ENCODE results near the gene EPOP. TPM values are rescaled to one million over a fixed set of nuclear protein-coding genes. Genes with fewer than 3 reads are reported as not detected.

EPOP gene
- total RNA-seq, 1 experiment from 2014 or later: 37.9 TPM

DNA sequence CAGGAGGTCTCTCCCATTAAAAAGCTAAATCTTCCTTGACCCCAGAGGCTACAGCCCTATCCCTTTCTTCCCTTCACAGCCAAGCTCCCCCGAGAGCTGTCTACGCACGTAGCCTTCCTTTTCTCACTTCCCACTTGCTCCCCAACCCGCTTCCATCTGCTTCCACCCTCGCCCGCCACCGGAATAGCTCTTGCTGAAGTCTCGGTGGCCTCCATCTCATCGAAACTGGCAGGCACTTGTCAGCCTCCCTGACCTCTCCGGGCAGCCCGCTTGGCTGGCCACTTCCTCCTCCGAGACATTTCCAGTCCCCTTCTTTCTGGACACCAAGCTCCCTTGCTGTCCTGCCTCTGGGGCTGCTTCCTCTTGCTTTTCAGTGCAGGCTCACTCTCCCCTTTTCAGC lies 10.7 kb upstream of the EPOP start (continued):
- TF ChIP-seq YY1 (IDR thresholded peaks at IDR 0.05; ENCODE audit: extremely low read depth, insufficient replicate concordance, low read depth, low read length): no peak
- TF ChIP-seq RAD21 (IDR thresholded peaks at IDR 0.05; ENCODE audit: low read depth): no peak
- no peak for TF ChIP-seq EZH2phosphoT487 (IDR thresholded peaks at IDR 0.05; ENCODE audit: borderline replicate concordance)

DNA sequence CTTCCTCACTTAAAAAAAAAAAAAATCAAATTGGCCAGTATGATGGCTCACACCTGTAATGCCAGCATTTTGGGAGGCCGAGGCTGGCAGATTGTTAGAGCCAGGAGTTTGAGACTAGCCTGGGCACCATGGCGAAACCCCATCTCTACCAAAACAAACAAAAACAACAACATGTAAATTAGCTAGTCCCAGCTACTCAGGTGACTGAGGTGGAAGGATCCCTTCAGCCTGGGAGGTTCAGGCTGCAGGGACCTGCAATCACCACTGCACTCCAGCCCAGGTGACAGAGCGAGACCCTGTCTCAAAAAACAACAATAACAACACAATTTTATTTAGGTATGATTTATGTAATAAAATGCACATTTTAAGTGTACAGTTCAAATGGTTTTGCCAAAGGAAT lies 6.3 kb upstream of the EPOP start:
- Histone ChIP-seq H3K4me1 (ENCODE audit: control insufficient read depth in 1 of 2, insufficient read depth in 2 of 2, low read length in 2 of 2) (peaks cover 15 to 25% of the 10 kb centered on the region in 2 experiments), H2AFZ (ENCODE audit: low read depth, low read length, poor library complexity, severe bottlenecking) (no peak overlapping the region), H3K79me2 (ENCODE audit: insufficient read depth, low read length) (no peaks in the 10 kb centered on the region), H4K20me1 (ENCODE audit: insufficient read depth) (no peaks in the 10 kb centered on the region), H3K4me2 (ENCODE audit: low read length) (no peak overlapping the region), H3K27ac (ENCODE audit: low read depth, low read length) (no peak overlapping the region), H3K9me3 (ENCODE audit: control insufficient read depth in 1 of 2, insufficient read depth in 1 of 2, low read depth in 1 of 2, low read length in 2 of 2) (no peaks in the 10 kb centered on the region), H3K27me3 (ENCODE audit: insufficient read depth, low read length) (no peaks in the 10 kb centered on the region), H3K9me2 (ENCODE audit: insufficient read depth) (no peaks in the 10 kb centered on the region), H3K4me3 (replicated peaks in 1 of 2; ENCODE audit: low read depth in 1 of 2, low read length in 2 of 2) (no peak overlapping the region), H3K36me3 (ENCODE audit: control insufficient read depth in 1 of 2, insufficient read depth in 2 of 2, low read length in 2 of 2) (no peaks in the 10 kb centered on the region), H3K9ac (ENCODE audit: low read length) (no peak overlapping the region)
- intact Hi-C loops (cut with micrococcal nuclease): no loop called here
- BruUV-seq (replicated peaks): no TSS peak
- POLR2A ChIA-PET: no interaction called here
- DNase-seq (ENCODE audit: low read depth, low spot score): no peak
- CTCF ChIA-PET: interaction anchor here (0.8 kb wide), 1 partner anchor 54 kb away, joined by 3 read pairs; no protein-coding TSS in a partner anchor
- no peak for ATAC-seq
- RAD21 ChIA-PET (ENCODE audit: low non-redundant PET in 1 of 2, low total read pairs in 2 of 2, uncharacterized antibody in 2 of 2, unreplicated experiment in 2 of 2): no interaction called here
- no peak for TF ChIP-seq CBX3 (IDR thresholded peaks at IDR 0.05; ENCODE audit: low read depth)
- TF ChIP-seq, protein P1, sequence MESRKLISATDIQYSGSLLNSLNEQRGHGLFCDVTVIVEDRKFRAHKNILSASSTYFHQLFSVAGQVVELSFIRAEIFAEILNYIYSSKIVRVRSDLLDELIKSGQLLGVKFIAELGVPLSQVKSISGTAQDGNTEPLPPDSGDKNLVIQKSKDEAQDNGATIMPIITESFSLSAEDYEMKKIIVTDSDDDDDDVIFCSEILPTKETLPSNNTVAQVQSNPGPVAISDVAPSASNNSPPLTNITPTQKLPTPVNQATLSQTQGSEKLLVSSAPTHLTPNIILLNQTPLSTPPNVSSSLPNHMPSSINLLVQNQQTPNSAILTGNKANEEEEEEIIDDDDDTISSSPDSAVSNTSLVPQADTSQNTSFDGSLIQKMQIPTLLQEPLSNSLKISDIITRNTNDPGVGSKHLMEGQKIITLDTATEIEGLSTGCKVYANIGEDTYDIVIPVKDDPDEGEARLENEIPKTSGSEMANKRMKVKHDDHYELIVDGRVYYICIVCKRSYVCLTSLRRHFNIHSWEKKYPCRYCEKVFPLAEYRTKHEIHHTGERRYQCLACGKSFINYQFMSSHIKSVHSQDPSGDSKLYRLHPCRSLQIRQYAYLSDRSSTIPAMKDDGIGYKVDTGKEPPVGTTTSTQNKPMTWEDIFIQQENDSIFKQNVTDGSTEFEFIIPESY (IDR thresholded peaks at IDR 0.05; ENCODE audit: extremely low read depth, insufficient replicate concordance, low read length): no peak
- no peak for TF ChIP-seq RAD21 (IDR thresholded peaks at IDR 0.05; ENCODE audit: low read depth)
- TF ChIP-seq POLR2A (IDR thresholded peaks at IDR 0.05; ENCODE audit: borderline replicate concordance, extremely low read depth, insufficient read depth, insufficient read length): no peak
- no peak for TF ChIP-seq TCF7L2 (IDR thresholded peaks at IDR 0.05; ENCODE audit: borderline replicate concordance, extremely low read depth, insufficient read depth, insufficient read length)
- TF ChIP-seq ZFX (IDR thresholded peaks at IDR 0.05): no peak
- TF ChIP-seq SRF (IDR thresholded peaks at IDR 0.05; ENCODE audit: low read depth): no peak
- TF ChIP-seq POLR2AphosphoS5 (IDR thresholded peaks at IDR 0.05; ENCODE audit: low read depth, low read length): no peak
- TF ChIP-seq, protein P2, sequence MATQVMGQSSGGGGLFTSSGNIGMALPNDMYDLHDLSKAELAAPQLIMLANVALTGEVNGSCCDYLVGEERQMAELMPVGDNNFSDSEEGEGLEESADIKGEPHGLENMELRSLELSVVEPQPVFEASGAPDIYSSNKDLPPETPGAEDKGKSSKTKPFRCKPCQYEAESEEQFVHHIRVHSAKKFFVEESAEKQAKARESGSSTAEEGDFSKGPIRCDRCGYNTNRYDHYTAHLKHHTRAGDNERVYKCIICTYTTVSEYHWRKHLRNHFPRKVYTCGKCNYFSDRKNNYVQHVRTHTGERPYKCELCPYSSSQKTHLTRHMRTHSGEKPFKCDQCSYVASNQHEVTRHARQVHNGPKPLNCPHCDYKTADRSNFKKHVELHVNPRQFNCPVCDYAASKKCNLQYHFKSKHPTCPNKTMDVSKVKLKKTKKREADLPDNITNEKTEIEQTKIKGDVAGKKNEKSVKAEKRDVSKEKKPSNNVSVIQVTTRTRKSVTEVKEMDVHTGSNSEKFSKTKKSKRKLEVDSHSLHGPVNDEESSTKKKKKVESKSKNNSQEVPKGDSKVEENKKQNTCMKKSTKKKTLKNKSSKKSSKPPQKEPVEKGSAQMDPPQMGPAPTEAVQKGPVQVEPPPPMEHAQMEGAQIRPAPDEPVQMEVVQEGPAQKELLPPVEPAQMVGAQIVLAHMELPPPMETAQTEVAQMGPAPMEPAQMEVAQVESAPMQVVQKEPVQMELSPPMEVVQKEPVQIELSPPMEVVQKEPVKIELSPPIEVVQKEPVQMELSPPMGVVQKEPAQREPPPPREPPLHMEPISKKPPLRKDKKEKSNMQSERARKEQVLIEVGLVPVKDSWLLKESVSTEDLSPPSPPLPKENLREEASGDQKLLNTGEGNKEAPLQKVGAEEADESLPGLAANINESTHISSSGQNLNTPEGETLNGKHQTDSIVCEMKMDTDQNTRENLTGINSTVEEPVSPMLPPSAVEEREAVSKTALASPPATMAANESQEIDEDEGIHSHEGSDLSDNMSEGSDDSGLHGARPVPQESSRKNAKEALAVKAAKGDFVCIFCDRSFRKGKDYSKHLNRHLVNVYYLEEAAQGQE (IDR thresholded peaks at IDR 0.05; ENCODE audit: low read depth): no peak
- TF ChIP-seq ELF1 (IDR thresholded peaks at IDR 0.05; ENCODE audit: borderline replicate concordance, low read depth): no peak
- TF ChIP-seq, protein P3, sequence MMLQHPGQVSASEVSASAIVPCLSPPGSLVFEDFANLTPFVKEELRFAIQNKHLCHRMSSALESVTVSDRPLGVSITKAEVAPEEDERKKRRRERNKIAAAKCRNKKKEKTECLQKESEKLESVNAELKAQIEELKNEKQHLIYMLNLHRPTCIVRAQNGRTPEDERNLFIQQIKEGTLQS (IDR thresholded peaks at IDR 0.05): no peak
- no peak for TF ChIP-seq SIN3A (IDR thresholded peaks at IDR 0.05; ENCODE audit: low read depth)
